Activated CD4-positive, alpha-beta T cell treated with anti-CD3 and anti-CD28 coated beads, Interleukin-2, amount 50 U/mL, for 1 hour (primary cell): ENCODE results near the gene PARVB.

Source experiments
- DNase-seq: peaks from one replicate; pipeline ENCODE4 v3.0.0-alpha.2; 2020

Gene PARVB

GRCh38 chr22:44188986-44189630, 165.0 kb downstream of the PARVB start:
- no peak for DNase-seq

GRCh38 chr22:44190381-44190976, 166.4 kb downstream of the PARVB start:
- no peak for DNase-seq

- DNase-seq: no peak
These were observed 166.9 kb downstream of the PARVB start for GRCh38 chr22:44191036-44191454.

DNA sequence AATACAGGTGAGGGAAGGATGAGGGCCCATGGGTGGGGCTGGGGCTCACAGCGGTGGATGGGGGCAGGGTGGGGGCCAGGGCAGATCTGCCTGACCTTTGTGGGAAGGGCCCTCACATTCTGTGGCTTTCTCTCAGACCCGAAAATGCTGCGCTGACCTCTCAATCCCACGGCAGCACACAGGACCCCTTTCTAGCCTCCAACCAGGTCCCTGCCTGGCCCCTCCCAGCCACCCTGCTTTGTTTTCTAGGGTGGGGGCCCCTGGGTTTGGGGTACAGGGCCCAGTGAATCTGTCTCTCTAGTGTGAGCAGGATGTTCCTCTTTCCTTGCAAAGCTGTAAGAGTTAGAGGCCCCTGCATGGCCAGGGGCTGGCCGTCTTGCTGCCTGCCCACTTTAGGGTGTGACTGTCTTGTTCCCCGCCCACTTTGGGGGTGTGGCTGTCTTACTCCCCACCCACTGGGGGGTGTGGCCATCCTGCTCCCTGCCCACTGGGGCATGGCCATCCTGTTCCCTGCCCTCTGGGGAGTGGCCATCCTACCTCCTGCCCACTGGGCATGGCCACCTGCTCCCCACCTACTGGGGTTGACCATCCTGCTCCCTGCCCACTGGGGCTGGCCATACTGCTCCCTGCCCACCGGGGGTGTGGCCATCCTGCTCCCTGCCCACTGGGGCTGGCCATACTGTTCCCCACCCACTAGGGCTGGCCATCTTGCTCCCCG, 168.2 kb downstream of the PARVB start:
- DNase-seq: peak; percentile 40

GRCh38 chr22:44192816-44193534, 168.9 kb downstream of the PARVB start:
- DNase-seq: no peak

DNA sequence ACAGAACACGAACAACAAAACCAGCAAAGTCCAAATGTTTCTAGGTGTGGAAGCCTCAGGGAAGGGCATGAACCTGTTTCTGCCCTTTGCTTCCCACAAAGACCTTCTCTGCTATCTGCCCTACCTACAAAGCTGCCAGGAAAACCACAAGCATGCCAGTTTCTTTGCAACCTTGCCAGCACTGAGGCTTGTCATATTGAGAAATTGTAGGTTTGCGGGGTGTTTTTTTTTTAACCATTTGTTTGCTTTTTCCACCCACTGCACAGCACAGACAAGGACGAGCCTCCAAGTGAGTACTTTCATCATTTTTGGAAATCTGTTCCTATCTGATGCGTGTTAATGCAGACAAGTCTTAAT, 169.4 kb downstream of the PARVB start:
- DNase-seq: no peak

GRCh38 chr22:44194569-44194968, 170.5 kb downstream of the PARVB start:
- DNase-seq: no peak

- no peak for DNase-seq
These were observed 171.2 kb downstream of the PARVB start for GRCh38 chr22:44195189-44195871.

DNA sequence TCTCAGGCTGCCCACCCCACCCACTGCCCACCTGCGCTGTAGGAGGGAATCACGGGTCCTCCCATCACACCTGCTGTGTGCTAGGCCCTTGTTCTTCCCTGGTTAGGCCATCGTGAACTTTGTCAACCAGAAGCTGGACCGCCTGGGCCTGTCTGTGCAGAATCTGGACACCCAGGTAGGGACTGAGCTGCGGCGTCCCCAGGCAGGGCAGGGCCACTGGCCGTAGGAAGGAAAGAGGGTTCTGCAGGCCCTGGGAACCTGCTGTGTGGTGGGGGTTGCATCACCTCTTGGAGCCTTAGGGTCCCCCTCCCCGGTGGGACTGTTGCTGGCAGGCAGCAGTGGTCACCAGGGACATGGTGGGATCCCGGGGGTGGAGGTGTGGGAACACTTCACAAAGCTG, 172.1 kb downstream of the PARVB start:
- no peak for DNase-seq

GRCh38 chr22:44196731-44197131, 172.6 kb downstream of the PARVB start:
- DNase-seq: no peak

GRCh38 chr22:44197271-44197670, 173.2 kb downstream of the PARVB start:
- DNase-seq: no peak

GRCh38 chr22:44199164-44199563, 175.1 kb downstream of the PARVB start:
- no peak for DNase-seq

DNA sequence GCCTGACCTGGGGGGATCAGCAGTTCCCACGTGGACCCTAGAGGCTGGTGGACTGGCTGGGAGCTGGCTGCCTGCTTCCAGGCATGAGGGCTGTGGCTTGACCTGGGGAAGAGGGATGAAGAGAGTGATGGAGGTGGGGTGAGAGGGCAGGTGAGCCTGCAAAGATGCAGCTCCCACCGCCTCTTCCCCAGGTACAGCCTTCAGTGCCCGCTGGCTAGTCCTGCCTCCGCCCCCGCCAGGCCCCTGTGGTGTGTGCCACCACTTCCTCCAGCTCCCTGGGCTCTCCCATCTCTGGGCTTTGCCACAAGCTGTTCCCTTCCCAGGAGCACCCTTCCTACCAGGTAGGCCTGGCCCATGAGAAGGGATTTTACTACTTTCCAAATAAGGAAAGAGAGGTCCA, 175.8 kb downstream of the PARVB start:
- DNase-seq: no peak

- DNase-seq: no peak
These were observed 176.3 kb downstream of the PARVB start for GRCh38 chr22:44200451-44200850.

DNA sequence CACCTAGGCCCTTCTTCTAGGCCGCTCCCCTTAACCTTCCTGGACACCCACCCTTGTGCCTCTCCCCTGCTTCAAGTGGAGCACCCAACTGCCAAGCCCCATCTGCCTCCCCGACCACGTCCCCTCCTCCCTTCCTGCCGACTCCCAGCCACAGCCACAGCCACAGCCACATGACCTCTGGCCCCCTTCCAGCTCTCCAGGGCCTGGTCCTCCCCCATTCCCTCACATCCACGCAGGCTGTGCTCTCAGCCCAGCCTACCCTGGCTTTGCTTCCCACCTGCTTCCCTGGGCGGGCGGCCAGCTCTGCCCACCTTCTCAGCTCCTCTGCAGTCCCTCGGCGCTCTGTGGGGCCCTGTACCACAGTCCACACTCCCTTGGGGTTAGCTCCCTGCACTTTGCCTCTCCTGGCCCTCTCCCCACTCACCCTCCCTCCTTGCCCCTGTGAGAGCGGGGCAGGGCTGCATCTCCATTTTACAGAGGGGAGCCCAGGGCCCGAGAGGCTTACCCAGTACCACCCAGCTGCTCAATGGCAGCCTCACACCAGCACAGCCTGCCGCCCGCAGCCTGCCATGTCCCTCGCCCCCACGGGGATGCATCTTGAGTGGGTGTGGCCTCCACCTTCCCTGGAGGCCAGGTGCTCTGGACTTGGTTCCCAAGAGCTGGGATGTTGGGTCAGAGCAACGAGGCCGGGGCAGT, 176.9 kb downstream of the PARVB start:
- DNase-seq: no peak

DNA sequence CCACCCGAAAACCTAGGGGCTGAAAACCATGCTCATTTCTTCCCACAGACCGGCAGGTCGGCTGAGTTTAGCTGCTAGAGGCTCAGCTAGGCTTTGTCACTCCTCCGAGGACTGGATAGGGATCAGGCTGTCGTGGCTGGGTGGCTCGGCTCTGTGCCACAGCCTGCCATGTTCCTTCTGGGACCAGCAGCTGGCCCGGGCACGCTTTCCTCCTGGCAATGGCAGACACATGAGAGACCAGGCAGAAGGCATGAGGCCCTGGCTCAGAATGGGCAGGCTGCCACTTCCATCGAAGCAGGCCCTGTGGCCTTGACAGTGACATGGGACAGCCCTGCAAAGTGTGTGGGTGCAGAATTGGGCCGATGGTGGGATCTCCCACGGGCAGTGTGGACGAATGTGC, 177.6 kb downstream of the PARVB start:
- DNase-seq: no peak

DNA sequence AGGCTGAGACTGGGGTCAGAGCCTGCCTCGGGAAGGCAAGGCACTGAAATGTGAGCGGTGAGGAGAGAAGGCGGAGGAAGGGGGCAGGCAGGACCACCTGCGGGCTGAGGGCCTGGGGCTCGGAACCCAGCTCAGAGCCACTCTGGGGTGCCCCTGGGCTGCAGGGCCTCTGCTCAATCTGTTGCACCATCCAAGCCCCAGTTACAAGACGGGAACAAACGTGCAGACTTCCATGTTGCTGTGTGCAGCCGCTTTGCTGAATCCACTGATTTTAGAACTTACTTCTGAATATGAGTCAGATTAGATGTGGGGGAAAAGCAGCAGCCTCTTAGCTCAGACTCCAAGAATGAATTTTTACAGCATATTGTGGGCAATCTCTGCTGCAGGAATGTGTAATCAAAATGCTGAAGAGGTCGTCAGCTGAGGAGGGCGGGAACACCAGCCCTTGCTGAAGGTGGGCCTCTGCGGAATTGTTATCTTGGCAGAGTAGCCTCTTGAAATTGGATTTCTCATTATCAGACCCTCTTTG, 178.2 kb downstream of the PARVB start:
- DNase-seq: no peak

- no peak for DNase-seq
These were observed 179.1 kb downstream of the PARVB start for GRCh38 chr22:44203203-44203602.

GRCh38 chr22:44204739-44205515, 180.8 kb downstream of the PARVB start:
- no peak for DNase-seq

DNA sequence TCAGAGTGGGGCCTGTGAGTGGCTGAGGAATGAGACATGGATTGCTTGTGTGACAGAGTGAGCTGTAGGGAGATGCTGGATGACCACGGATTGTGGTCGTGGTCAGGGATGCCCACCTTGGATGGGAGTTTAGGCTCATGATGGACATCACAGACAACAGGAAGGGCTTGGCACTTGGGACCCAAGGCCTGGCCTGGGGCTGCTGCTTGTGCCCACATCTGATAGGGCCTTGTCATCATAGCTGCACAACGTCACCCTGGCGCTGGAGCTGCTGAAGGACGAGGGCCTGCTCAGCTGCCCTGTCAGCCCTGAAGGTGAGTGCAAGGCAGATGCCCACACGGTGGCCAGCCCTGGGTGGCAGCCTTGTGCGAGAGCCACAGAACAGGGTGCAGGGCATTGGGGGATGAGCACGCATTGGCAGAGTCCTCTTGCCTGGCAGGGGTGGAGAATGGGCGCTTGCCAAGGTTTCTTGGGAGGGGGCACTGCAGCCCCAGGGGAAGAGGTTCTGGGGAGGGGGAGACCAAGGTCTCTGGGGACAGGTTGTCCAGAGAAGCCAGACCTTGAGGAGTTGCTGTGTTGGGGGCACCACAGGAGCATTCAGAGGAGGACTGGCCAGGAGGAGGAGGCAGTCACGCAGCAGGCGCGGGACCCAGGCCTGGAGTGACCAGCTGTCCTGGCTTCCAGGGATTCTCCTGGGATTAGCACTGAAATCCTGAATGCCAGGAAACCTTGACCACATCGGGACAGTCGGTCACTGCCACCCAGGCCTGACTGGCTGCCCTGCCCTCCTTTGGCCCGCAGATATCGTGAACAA, 181.6 kb downstream of the PARVB start:
- no peak for DNase-seq

GRCh38 chr22:44206330-44206645, 182.2 kb downstream of the PARVB start:
- no peak for DNase-seq
